ENCODE data around the gene PTPN4.

The PTPN4 gene

GRCh38 chr2:119734047-119734446, 25.7 kb upstream of the PTPN4 start:
- peak in 2 of 3 experiments; percentile 58 to 69 for DNase-seq

GRCh38 chr2:119735565-119735964, 24.2 kb upstream of the PTPN4 start:
- DNase-seq, result no peak

- no peak for DNase-seq
These were observed 23.7 kb upstream of the PTPN4 start for GRCh38 chr2:119736021-119736420.

GRCh38 chr2:119739580-119740255, 20.0 kb upstream of the PTPN4 start:
- DNase-seq, result no peak

- DNase-seq, result no peak
These were observed 18.7 kb upstream of the PTPN4 start for GRCh38 chr2:119741001-119741400.

- no peak for DNase-seq
These were observed 17.9 kb upstream of the PTPN4 start for GRCh38 chr2:119741868-119742267.

GRCh38 chr2:119744335-119744939, 15.3 kb upstream of the PTPN4 start:
- DNase-seq, result peak in 1 of 3 experiments; percentile 12

GRCh38 chr2:119745566-119745965, 14.2 kb upstream of the PTPN4 start:
- DNase-seq, result peak in 2 of 3 experiments; percentile 7 to 51

GRCh38 chr2:119746836-119747686, 12.7 kb upstream of the PTPN4 start:
- no peak for DNase-seq

- DNase-seq, result no peak
These were observed 11.6 kb upstream of the PTPN4 start for GRCh38 chr2:119748135-119748534.

GRCh38 chr2:119749477-119750012, 10.2 kb upstream of the PTPN4 start:
- no peak for DNase-seq

GRCh38 chr2:119751706-119752105, 8.0 kb upstream of the PTPN4 start:
- no peak for DNase-seq

- DNase-seq, result peak; percentile 18 to 72 (median 31)
These were observed 6.4 kb upstream of the PTPN4 start for GRCh38 chr2:119753041-119753929.

GRCh38 chr2:119753930-119754321, 5.8 kb upstream of the PTPN4 start:
- DNase-seq, result no peak

- no peak for DNase-seq
These were observed 3.8 kb upstream of the PTPN4 start for GRCh38 chr2:119755906-119756305.

GRCh38 chr2:119756837-119757236, 2.9 kb upstream of the PTPN4 start:
- no peak for DNase-seq

GRCh38 chr2:119758881-119759450, 756 bp upstream of the PTPN4 start:
- peak in 1 of 3 experiments; percentile 65 for DNase-seq

GRCh38 chr2:119760237-119760955, 674 bp downstream of the PTPN4 start:
- DNase-seq, result peak; percentile 26 to 89 (median 89)

GRCh38 chr2:119760956-119761275, 1.2 kb downstream of the PTPN4 start:
- peak in 2 of 3 experiments; percentile 18 to 62 for DNase-seq

GRCh38 chr2:119764832-119765231, 5.1 kb downstream of the PTPN4 start:
- no peak for DNase-seq

GRCh38 chr2:119765433-119766002, 5.8 kb downstream of the PTPN4 start:
- peak in 1 of 3 experiments; percentile 19 for DNase-seq

Measured in NCI-H1417 (cell line).